ENCODE data around the gene TRIM10. TPM values are rescaled to one million over a fixed set of nuclear protein-coding genes. Genes with fewer than 3 reads are reported as not detected.

Gene TRIM10
- total and polyA plus RNA-seq, 2 donors (not counting 1 experiment from before 2014, with no cell fraction given): not detected

DNA sequence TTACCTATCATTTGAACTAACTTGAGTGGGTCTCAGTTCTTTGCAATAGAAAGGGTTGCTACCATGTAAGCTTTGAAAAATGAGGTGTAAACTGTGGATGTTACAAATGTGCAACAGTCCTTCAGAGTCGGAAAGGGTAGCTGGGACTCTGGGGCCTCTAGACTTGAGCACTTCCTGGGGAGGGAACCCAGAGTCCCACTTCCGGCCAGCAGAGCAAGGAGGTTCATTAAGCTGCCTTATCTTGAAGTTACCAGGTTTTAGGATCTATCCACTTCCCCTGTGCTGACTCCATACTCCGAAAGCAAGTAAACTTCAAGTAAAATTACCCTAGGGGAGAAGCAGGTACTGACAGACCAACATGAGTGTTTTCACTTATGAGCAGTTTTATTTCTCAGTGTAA is 9.4 kb downstream of the TRIM10 start:
- Histone ChIP-seq H3K4me2 (ENCODE audit: extremely low read depth, insufficient read depth, low read length) (no peak overlapping the region), H3K79me2 (ENCODE audit: control insufficient read depth, insufficient read depth, low read length) (no peaks in the 10 kb centered on the region), H3K27me3 (ENCODE audit: control insufficient read depth, insufficient read depth, low read length) (peaks cover 6% of the 10 kb centered on the region), H2AFZ (ENCODE audit: low read length) (no peak overlapping the region), H3K9me3 (ENCODE audit: control insufficient read depth, insufficient read depth, low read depth, low read length) (no peaks in the 10 kb centered on the region), H3K36me3 (ENCODE audit: control insufficient read depth, insufficient read depth, low read length) (no peaks in the 10 kb centered on the region), H3K27ac (ENCODE audit: insufficient read depth, low read length) (no peak overlapping the region), H3K4me3 (replicated peaks in 1 of 4; ENCODE audit: control extremely low read depth in 1 of 4, insufficient read depth in 1 of 4, low read depth in 3 of 4, low read length in 4 of 4) (no peak overlapping the region), H4K20me1 (ENCODE audit: control insufficient read depth, extremely low read depth, insufficient read depth, low read length) (no peaks in the 10 kb centered on the region), H3K4me1 (ENCODE audit: control insufficient read depth, extremely low read depth, insufficient read depth, low read length) (peaks cover 6% of the 10 kb centered on the region), H3K9ac (ENCODE audit: insufficient read depth, low read length) (no peak overlapping the region)
- no peak for DNase-seq (ENCODE audit: low read depth in 2 of 2)
- TF ChIP-seq, protein P1, sequence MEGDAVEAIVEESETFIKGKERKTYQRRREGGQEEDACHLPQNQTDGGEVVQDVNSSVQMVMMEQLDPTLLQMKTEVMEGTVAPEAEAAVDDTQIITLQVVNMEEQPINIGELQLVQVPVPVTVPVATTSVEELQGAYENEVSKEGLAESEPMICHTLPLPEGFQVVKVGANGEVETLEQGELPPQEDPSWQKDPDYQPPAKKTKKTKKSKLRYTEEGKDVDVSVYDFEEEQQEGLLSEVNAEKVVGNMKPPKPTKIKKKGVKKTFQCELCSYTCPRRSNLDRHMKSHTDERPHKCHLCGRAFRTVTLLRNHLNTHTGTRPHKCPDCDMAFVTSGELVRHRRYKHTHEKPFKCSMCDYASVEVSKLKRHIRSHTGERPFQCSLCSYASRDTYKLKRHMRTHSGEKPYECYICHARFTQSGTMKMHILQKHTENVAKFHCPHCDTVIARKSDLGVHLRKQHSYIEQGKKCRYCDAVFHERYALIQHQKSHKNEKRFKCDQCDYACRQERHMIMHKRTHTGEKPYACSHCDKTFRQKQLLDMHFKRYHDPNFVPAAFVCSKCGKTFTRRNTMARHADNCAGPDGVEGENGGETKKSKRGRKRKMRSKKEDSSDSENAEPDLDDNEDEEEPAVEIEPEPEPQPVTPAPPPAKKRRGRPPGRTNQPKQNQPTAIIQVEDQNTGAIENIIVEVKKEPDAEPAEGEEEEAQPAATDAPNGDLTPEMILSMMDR (conservative IDR thresholded peaks at IDR 0.05 in 1 of 2, IDR thresholded peaks at IDR 0.05 in 1 of 2; ENCODE audit: low read depth in 1 of 2, low read length in 2 of 2): no peak
- TF ChIP-seq EZH2 (IDR thresholded peaks at IDR 0.05; ENCODE audit: low read length, missing control alignments): no peak

DNA sequence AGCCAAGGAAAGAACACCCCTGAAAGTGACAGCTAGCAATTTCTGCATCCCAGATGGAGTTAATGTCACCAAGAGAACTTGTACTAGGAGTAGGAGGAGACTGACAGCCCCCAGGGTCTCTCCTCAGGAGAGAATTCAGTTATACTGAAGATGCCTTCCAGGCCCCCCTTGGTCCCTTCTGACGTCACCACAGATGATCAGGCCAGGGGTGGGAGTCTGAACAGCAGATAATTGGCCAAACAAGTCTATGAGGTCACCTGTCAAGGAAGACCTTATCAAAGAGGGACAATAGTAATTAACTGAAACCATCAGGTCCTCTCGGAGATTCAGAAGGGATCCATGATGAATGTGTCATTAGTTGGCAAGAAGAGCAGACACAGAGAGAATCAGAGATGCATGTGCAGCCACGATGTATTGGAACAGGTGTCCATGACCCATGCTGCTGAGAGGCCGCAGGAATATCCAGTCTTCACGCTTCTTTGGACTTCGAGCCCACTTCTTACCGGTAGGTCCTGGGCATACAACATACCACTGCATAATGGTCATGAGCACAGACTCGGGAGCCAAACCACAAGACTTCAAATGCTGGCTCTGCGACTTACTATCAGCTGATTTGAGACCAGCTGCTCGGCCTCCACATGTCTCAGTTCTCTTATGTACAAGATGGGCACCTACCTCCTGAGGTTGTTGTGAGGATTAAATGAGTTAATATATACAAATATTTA is 10.2 kb downstream of the TRIM10 start:
- H2AFZ ChIP-seq (ENCODE audit: low read length): no peak overlapping the region
- H4K20me1 ChIP-seq (ENCODE audit: control insufficient read depth, extremely low read depth, insufficient read depth, low read length): no peaks in the 10 kb centered on the region
- H3K79me2 ChIP-seq (ENCODE audit: control insufficient read depth, insufficient read depth, low read length): no peaks in the 10 kb centered on the region
- H3K36me3 ChIP-seq (ENCODE audit: control insufficient read depth, insufficient read depth, low read length): no peaks in the 10 kb centered on the region
- DNase-seq (ENCODE audit: low read depth in 2 of 2): peak in 1 of 2 donors; percentile 82
- no peak overlapping the region for H3K9ac ChIP-seq (ENCODE audit: insufficient read depth, low read length)
- H3K27ac ChIP-seq (ENCODE audit: insufficient read depth, low read length): no peak overlapping the region
- H3K4me3 ChIP-seq (replicated peaks in 1 of 4; ENCODE audit: control extremely low read depth in 1 of 4, insufficient read depth in 1 of 4, low read depth in 3 of 4, low read length in 4 of 4): no peak overlapping the region
- H3K9me3 ChIP-seq (ENCODE audit: control insufficient read depth, insufficient read depth, low read depth, low read length): no peaks in the 10 kb centered on the region
- peaks cover 6% of the 10 kb centered on the region for H3K27me3 ChIP-seq (ENCODE audit: control insufficient read depth, insufficient read depth, low read length)
- peaks cover 3% of the 10 kb centered on the region for H3K4me1 ChIP-seq (ENCODE audit: control insufficient read depth, extremely low read depth, insufficient read depth, low read length)
- no peak overlapping the region for H3K4me2 ChIP-seq (ENCODE audit: extremely low read depth, insufficient read depth, low read length)
- TF ChIP-seq, protein P1 (conservative IDR thresholded peaks at IDR 0.05 in 1 of 2, IDR thresholded peaks at IDR 0.05 in 1 of 2; ENCODE audit: low read depth in 1 of 2, low read length in 2 of 2): no peak
- TF ChIP-seq EZH2 (IDR thresholded peaks at IDR 0.05; ENCODE audit: low read length, missing control alignments): no peak

DNA sequence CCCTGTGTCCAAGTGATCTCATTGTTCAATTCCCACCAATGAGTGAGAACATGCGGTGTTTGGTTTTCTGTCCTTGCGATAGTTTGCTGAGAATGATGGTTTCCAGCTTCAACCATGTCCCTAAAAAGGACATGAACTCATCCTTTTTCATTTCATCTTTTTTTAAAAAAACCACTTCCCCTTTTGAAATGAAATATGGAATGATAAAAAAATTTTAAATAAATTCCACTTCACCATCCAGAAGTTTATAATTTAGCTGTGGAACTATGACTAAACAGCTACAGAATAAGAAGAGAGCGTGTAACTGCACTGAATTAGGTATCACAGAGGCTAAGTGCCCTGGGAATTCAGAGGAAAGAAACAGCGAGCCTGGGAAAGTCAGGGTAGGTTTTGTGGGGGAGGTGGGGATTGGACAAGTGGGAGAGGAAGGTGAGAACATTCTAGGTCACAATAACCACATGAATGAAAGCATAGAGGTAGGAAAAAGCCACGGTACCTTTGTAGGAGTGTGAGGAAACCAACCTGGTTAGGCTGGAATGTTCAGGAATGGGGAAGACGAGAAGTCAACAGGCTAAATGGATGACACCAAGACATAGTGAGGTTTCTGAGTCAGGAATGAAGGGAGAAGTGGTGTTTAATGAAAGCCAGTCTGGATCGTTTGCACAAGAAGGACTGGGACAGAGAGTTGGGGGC is 11.0 kb downstream of the TRIM10 start:
- no peak overlapping the region for H3K9ac ChIP-seq (ENCODE audit: insufficient read depth, low read length)
- no peak overlapping the region for H3K27ac ChIP-seq (ENCODE audit: insufficient read depth, low read length)
- no peak overlapping the region for H2AFZ ChIP-seq (ENCODE audit: low read length)
- H3K9me3 ChIP-seq (ENCODE audit: control insufficient read depth, insufficient read depth, low read depth, low read length): no peaks in the 10 kb centered on the region
- H3K4me3 ChIP-seq (replicated peaks in 1 of 4; ENCODE audit: control extremely low read depth in 1 of 4, insufficient read depth in 1 of 4, low read depth in 3 of 4, low read length in 4 of 4): no peak overlapping the region
- peaks cover 8% of the 10 kb centered on the region for H3K27me3 ChIP-seq (ENCODE audit: control insufficient read depth, insufficient read depth, low read length)
- no peaks in the 10 kb centered on the region for H3K79me2 ChIP-seq (ENCODE audit: control insufficient read depth, insufficient read depth, low read length)
- no peaks in the 10 kb centered on the region for H3K36me3 ChIP-seq (ENCODE audit: control insufficient read depth, insufficient read depth, low read length)
- TF ChIP-seq, protein P1 (conservative IDR thresholded peaks at IDR 0.05 in 1 of 2, IDR thresholded peaks at IDR 0.05 in 1 of 2; ENCODE audit: low read depth in 1 of 2, low read length in 2 of 2): no peak
- TF ChIP-seq EZH2 (IDR thresholded peaks at IDR 0.05; ENCODE audit: low read length, missing control alignments): no peak
- no peaks in the 10 kb centered on the region for H4K20me1 ChIP-seq (ENCODE audit: control insufficient read depth, extremely low read depth, insufficient read depth, low read length)
- no peak overlapping the region for H3K4me2 ChIP-seq (ENCODE audit: extremely low read depth, insufficient read depth, low read length)
- DNase-seq (ENCODE audit: low read depth in 2 of 2): no peak
- H3K4me1 ChIP-seq (ENCODE audit: control insufficient read depth, extremely low read depth, insufficient read depth, low read length): peaks cover 1% of the 10 kb centered on the region
